Keratinocyte (primary cell): ENCODE data around the gene SCP2.

ENCODE experiments used
- EZH2 ChIP-seq: IDR thresholded peaks from one replicate; pipeline ENCODE4 v1.6.1; 2012; ENCODE audit warnings: inconsistent platforms, mild to moderate bottlenecking, low read length, moderate library complexity
- TF ChIP-seq, protein P1 (sequence below), 3 experiments: IDR thresholded peaks in 1 of 3; conservative IDR thresholded peaks in 1 of 3; optimal IDR thresholded peaks in 1 of 3; 2 replicates in 2 of 3; 3 replicates in 1 of 3; pipeline versions ENCODE3 to v1.5.1; 2011; ENCODE audit warnings: low read length in 3 of 3, mild to moderate bottlenecking in 3 of 3, moderate library complexity in 2 of 3, control low read depth in 1 of 3, inconsistent platforms in 1 of 3; ENCODE audit not compliant: insufficient read depth in 2 of 3; ENCODE audit errors: extremely low read depth in 1 of 3

GRCh38 chr1:53086491-53087070 is 159.5 kb downstream of the SCP2 start:
- TF ChIP-seq, protein P1, sequence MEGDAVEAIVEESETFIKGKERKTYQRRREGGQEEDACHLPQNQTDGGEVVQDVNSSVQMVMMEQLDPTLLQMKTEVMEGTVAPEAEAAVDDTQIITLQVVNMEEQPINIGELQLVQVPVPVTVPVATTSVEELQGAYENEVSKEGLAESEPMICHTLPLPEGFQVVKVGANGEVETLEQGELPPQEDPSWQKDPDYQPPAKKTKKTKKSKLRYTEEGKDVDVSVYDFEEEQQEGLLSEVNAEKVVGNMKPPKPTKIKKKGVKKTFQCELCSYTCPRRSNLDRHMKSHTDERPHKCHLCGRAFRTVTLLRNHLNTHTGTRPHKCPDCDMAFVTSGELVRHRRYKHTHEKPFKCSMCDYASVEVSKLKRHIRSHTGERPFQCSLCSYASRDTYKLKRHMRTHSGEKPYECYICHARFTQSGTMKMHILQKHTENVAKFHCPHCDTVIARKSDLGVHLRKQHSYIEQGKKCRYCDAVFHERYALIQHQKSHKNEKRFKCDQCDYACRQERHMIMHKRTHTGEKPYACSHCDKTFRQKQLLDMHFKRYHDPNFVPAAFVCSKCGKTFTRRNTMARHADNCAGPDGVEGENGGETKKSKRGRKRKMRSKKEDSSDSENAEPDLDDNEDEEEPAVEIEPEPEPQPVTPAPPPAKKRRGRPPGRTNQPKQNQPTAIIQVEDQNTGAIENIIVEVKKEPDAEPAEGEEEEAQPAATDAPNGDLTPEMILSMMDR (optimal IDR thresholded peaks at IDR 0.05 in 1 of 3, IDR thresholded peaks at IDR 0.05 in 1 of 3, conservative IDR thresholded peaks at IDR 0.05 in 1 of 3; ENCODE audit: extremely low read depth in 1 of 3, insufficient read depth in 2 of 3, low read length in 3 of 3) = no peak
- no peak for TF ChIP-seq EZH2
